Neural progenitor cell (in vitro differentiated cells): Measurements from ENCODE around the gene MAOB. TPM values are rescaled to one million over a fixed set of nuclear protein-coding genes. Genes with fewer than 3 reads are reported as not detected.

Experiments used
- DNase-seq: peaks from one replicate; pipeline ENCODE4 v3.0.0-alpha.2; 2016; ENCODE audit warnings: low spot score
- H2AFZ ChIP-seq: fragments of 200-600 bp; sonication (generic); replicated peaks from 2 replicates; pipeline ENCODE4 v1.6.1; 2016; ENCODE audit warnings: antibody characterized with exemption
- H3F3A ChIP-seq: fragments of 200-600 bp; sonication (generic); 2 replicates; pipeline ENCODE4 v1.6.1; 2016; ENCODE audit warnings: antibody characterized with exemption, low read depth
- H3K27ac ChIP-seq: fragments of 200-600 bp; sonication (generic); 2 replicates; pipeline ENCODE4 v1.5.1; 2016; ENCODE audit warnings: mild to moderate bottlenecking
- H3K27me3 ChIP-seq: fragments of 200-600 bp; sonication (generic); 2 replicates; pipeline ENCODE4 v1.6.1; 2016; ENCODE audit warnings: mild to moderate bottlenecking, moderate library complexity
- H3K36me3 ChIP-seq: fragments of 200-600 bp; sonication (generic); 2 replicates; pipeline ENCODE4 v1.5.1; 2016
- H3K4me1 ChIP-seq: fragments of 200-600 bp; sonication (generic); 2 replicates; pipeline ENCODE4 v1.6.1; 2016; ENCODE audit warnings: mixed run types
- H3K4me2 ChIP-seq: fragments of 200-600 bp; sonication (generic); 2 replicates; pipeline ENCODE4 v1.6.1; 2016
- H3K4me3 ChIP-seq: fragments of 200-600 bp; sonication (generic); 2 replicates; pipeline ENCODE4 v1.5.1; 2016
- H3K79me2 ChIP-seq: fragments of 200-600 bp; sonication (generic); 2 replicates; pipeline ENCODE4 v1.6.1; 2016; ENCODE audit warnings: low read depth
- H3K9ac ChIP-seq: fragments of 200-600 bp; sonication (generic); 2 replicates; pipeline ENCODE4 v1.6.1; 2016
- H3K9me3 ChIP-seq: fragments of 200-600 bp; sonication (generic); 2 replicates; pipeline ENCODE4 v1.5.1; 2016; ENCODE audit warnings: low read depth
- H4K20me1 ChIP-seq: fragments of 200-600 bp; sonication (generic); 2 replicates; pipeline ENCODE4 v1.6.1; 2016; ENCODE audit warnings: low read depth
- H3K27ac Mint-ChIP-seq: 3 replicates; pipeline ENCODE4 v1.8.0; 2021; ENCODE audit warnings: mixed read lengths
- H3K27me3 Mint-ChIP-seq: 2 replicates; pipeline ENCODE4 v1.8.0; 2022; ENCODE audit warnings: low read depth, mild to moderate bottlenecking, inconsistent platforms, moderate library complexity, mixed read lengths; ENCODE audit not compliant: insufficient read depth
- H3K36me3 Mint-ChIP-seq: 3 replicates; pipeline ENCODE4 v1.8.0; 2021; ENCODE audit warnings: mixed read lengths
- H3K4me1 Mint-ChIP-seq: 3 replicates; pipeline ENCODE4 v1.8.0; 2021; ENCODE audit warnings: mixed read lengths
- H3K4me3 Mint-ChIP-seq: 3 replicates; pipeline ENCODE4 v1.8.0; 2021; ENCODE audit warnings: mild to moderate bottlenecking, moderate library complexity, mixed read lengths
- H3K9me3 Mint-ChIP-seq: 3 replicates; pipeline ENCODE4 v1.8.0; 2020; ENCODE audit warnings: mixed read lengths
- EZH2 ChIP-seq: fragments of 200-600 bp; sonication (generic); IDR thresholded peaks from 2 replicates; pipeline ENCODE4 v1.6.1; 2017; ENCODE audit warnings: antibody characterized with exemption, mild to moderate bottlenecking, moderate library complexity
- EZH2phosphoT487 ChIP-seq: fragments of 200-600 bp; sonication (generic); IDR thresholded peaks from 2 replicates; pipeline ENCODE4 v1.6.1; 2017; ENCODE audit warnings: antibody characterized with exemption
- total RNA-seq: library from RNA; depleted of rRNA; stranded (reverse); fragments of >200 nt; gene quantifications from 2 replicates; pipeline ENCODE4 v1.2.3, GENCODE V29; 2015; ENCODE audit warnings: low replicate concordance
- TF ChIP-seq, protein P1 (sequence below): fragments of 200-600 bp; sonication (generic); IDR thresholded peaks from 2 replicates; pipeline ENCODE4 v1.5.1; 2017; ENCODE audit warnings: antibody characterized with exemption, mild to moderate bottlenecking

Gene MAOB
- total RNA-seq, 1 donor from 2014 or later = 1.5 TPM

DNA sequence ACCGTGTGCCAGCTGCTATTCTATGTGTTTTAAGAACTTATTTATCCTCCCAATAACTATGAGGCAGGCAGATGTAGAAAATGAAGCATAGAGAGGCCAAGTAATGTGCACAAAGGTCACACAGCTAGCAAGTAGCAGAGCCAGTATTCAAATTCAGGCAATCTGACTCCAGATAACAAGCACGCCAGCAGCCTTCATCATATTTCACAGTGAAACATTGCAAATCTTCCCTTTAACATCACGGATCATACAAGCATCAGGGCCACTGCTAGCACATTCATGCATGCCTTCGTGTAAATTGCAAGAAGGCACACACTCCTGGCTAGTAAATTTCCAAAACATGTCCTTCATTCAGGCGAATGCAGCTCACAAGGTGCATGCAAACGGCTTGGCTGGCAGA, 33.1 kb downstream of the MAOB start:
- Histone ChIP-seq H3K4me1 (no peaks in the 10 kb centered on the region), H3K9me3 (peaks cover 8% of the 10 kb centered on the region), H3K79me2 (no peaks in the 10 kb centered on the region), H3K27ac (no peak overlapping the region), H3K36me3 (no peaks in the 10 kb centered on the region), H3K27me3 (no peaks in the 10 kb centered on the region), H4K20me1 (no peaks in the 10 kb centered on the region), H3K4me2 (no peak overlapping the region), H2AFZ (no peak overlapping the region), H3F3A (no peaks in the 10 kb centered on the region), H3K9ac (no peak overlapping the region), H3K4me3 (no peak overlapping the region)
- H3K27ac Mint-ChIP-seq = no peak overlapping the region
- TF ChIP-seq EZH2 = no peak
- H3K4me3 Mint-ChIP-seq = no peak overlapping the region
- no peaks in the 10 kb centered on the region for H3K9me3 Mint-ChIP-seq
- no peaks in the 10 kb centered on the region for H3K27me3 Mint-ChIP-seq
- no peaks in the 10 kb centered on the region for H3K36me3 Mint-ChIP-seq
- no peak for DNase-seq
- H3K4me1 Mint-ChIP-seq = no peaks in the 10 kb centered on the region

DNA sequence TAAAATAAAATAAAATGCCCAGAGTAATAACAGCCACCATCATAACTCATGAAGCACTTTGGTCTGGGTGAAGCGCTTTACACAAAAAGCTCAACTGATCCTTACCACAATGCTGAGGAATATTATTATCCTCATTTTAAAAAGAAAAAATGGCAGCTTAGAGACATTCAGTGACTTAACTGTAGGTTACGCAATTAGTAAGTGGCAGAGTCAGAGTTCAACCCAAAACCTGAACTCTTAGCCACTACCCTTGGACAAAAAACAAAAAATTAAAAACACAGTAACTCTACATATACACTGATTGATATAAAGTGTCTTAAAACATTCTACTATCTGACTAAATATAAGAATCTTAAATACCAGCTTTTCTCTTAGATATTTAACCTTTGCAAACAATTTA, 34.9 kb downstream of the MAOB start:
- no peak overlapping the region for H3K4me3 Mint-ChIP-seq
- H3K27ac Mint-ChIP-seq = no peak overlapping the region
- H3K27me3 ChIP-seq = no peaks in the 10 kb centered on the region
- no peaks in the 10 kb centered on the region for H3K4me1 Mint-ChIP-seq
- TF ChIP-seq EZH2phosphoT487 = no peak
- TF ChIP-seq EZH2 = no peak
- TF ChIP-seq, protein P1, sequence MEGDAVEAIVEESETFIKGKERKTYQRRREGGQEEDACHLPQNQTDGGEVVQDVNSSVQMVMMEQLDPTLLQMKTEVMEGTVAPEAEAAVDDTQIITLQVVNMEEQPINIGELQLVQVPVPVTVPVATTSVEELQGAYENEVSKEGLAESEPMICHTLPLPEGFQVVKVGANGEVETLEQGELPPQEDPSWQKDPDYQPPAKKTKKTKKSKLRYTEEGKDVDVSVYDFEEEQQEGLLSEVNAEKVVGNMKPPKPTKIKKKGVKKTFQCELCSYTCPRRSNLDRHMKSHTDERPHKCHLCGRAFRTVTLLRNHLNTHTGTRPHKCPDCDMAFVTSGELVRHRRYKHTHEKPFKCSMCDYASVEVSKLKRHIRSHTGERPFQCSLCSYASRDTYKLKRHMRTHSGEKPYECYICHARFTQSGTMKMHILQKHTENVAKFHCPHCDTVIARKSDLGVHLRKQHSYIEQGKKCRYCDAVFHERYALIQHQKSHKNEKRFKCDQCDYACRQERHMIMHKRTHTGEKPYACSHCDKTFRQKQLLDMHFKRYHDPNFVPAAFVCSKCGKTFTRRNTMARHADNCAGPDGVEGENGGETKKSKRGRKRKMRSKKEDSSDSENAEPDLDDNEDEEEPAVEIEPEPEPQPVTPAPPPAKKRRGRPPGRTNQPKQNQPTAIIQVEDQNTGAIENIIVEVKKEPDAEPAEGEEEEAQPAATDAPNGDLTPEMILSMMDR = no peak
- H3K9me3 ChIP-seq = peaks cover 7% of the 10 kb centered on the region
- no peak for DNase-seq
- H2AFZ ChIP-seq = no peak overlapping the region
- H3K36me3 ChIP-seq = no peaks in the 10 kb centered on the region
- H3K27ac ChIP-seq = no peak overlapping the region
- H3K9me3 Mint-ChIP-seq = no peaks in the 10 kb centered on the region
- no peaks in the 10 kb centered on the region for H3K79me2 ChIP-seq
- H3K36me3 Mint-ChIP-seq = no peaks in the 10 kb centered on the region
- H3K27me3 Mint-ChIP-seq = no peaks in the 10 kb centered on the region
- H3K4me2 ChIP-seq = no peak overlapping the region
- H4K20me1 ChIP-seq = no peaks in the 10 kb centered on the region
- no peak overlapping the region for H3K4me3 ChIP-seq
- H3K9ac ChIP-seq = no peak overlapping the region
- H3F3A ChIP-seq = no peaks in the 10 kb centered on the region
- H3K4me1 ChIP-seq = no peaks in the 10 kb centered on the region

DNA sequence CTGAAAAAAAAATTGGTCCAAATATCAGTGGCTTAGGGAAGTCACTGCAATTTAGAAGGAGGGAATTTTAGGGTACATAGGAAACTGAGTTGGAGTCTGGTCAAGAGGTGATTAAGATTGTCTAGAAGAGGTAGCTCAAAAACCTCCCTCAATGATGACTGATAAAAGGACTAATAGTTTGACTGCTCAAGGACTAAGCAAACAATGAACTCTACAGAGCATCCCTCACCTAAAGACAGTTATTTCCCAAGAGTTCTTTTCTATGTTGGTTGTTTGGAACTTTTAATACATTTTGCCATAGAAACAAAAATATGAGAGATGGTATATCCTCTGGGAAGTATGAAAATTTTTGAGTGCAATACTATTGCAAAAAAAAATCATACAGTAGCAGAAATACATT, 35.7 kb downstream of the MAOB start:
- Histone ChIP-seq H3K79me2 (no peaks in the 10 kb centered on the region), H3K27ac (no peak overlapping the region), H3K4me3 (no peak overlapping the region), H3K27me3 (no peaks in the 10 kb centered on the region), H3K36me3 (no peaks in the 10 kb centered on the region), H3K4me1 (no peaks in the 10 kb centered on the region), H3K9ac (no peak overlapping the region), H2AFZ (no peak overlapping the region), H3F3A (no peaks in the 10 kb centered on the region), H3K4me2 (no peak overlapping the region), H3K9me3 (peaks cover 2% of the 10 kb centered on the region), H4K20me1 (no peaks in the 10 kb centered on the region)
- TF ChIP-seq, protein P1 = no peak
- no peak for TF ChIP-seq EZH2phosphoT487
- no peak for TF ChIP-seq EZH2
- Mint-ChIP-seq H3K4me3 (no peak overlapping the region), H3K27me3 (no peaks in the 10 kb centered on the region), H3K9me3 (no peaks in the 10 kb centered on the region), H3K27ac (no peak overlapping the region), H3K36me3 (no peaks in the 10 kb centered on the region), H3K4me1 (no peaks in the 10 kb centered on the region)
- no peak for DNase-seq

DNA sequence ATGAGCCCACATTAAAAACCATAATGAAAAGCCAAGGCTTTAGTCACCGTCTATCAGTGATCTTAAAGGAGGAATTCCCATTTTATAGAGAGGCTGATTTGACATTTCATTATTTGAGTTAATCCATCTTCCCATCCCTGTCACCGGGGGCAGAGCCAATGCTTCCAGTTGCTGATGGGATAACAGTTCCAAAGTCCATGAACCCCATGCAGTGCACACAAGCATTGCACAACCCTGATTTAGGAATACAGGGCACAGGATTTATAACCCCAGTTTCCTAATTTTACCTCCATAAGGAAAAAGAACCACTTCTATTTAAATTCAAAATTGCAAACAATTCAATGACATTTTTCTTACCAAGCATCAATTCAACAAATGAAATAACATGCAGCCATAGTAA, 36.5 kb downstream of the MAOB start:
- Histone ChIP-seq H3K79me2 (no peaks in the 10 kb centered on the region), H3K27ac (no peak overlapping the region), H3K4me3 (no peak overlapping the region), H3K4me2 (no peak overlapping the region), H3K27me3 (no peaks in the 10 kb centered on the region), H3F3A (no peaks in the 10 kb centered on the region), H3K9ac (no peak overlapping the region), H2AFZ (no peak overlapping the region), H3K36me3 (no peaks in the 10 kb centered on the region), H3K9me3 (no peaks in the 10 kb centered on the region), H3K4me1 (no peaks in the 10 kb centered on the region), H4K20me1 (no peaks in the 10 kb centered on the region)
- Mint-ChIP-seq H3K27me3 (no peaks in the 10 kb centered on the region), H3K36me3 (no peaks in the 10 kb centered on the region), H3K4me3 (no peak overlapping the region), H3K9me3 (no peaks in the 10 kb centered on the region), H3K27ac (no peak overlapping the region), H3K4me1 (no peaks in the 10 kb centered on the region)
- TF ChIP-seq EZH2phosphoT487 (no peak), EZH2 (no peak)
- TF ChIP-seq, protein P1 = no peak
- no peak for DNase-seq
